ENCODE data around the gene LRFN2. TPM values are rescaled to one million over a fixed set of nuclear protein-coding genes. Genes with fewer than 3 reads are reported as not detected.

LRFN2 gene
- total RNA-seq, 2 experiments from 2014 or later = not detected

DNA sequence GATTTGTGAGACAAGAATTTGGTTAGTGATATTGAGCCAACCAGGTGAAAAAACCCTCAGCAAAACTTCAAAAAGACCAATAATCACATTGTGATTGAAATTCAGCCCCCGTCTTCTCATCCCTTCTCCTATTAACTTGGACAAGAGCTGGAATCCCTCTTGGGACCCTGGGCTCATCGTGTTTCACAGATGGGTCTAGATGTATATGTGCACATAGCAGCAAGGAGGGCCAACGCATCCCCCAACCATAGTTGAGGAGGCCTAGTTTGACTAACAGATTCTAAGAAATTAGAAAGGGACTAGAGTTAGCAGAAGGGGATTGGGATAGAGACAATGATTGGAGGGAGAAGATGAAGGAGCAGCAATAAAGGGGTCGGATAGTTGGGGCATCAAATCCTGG, 19.8 kb upstream of the LRFN2 start:
- TF ChIP-seq, protein P1, sequence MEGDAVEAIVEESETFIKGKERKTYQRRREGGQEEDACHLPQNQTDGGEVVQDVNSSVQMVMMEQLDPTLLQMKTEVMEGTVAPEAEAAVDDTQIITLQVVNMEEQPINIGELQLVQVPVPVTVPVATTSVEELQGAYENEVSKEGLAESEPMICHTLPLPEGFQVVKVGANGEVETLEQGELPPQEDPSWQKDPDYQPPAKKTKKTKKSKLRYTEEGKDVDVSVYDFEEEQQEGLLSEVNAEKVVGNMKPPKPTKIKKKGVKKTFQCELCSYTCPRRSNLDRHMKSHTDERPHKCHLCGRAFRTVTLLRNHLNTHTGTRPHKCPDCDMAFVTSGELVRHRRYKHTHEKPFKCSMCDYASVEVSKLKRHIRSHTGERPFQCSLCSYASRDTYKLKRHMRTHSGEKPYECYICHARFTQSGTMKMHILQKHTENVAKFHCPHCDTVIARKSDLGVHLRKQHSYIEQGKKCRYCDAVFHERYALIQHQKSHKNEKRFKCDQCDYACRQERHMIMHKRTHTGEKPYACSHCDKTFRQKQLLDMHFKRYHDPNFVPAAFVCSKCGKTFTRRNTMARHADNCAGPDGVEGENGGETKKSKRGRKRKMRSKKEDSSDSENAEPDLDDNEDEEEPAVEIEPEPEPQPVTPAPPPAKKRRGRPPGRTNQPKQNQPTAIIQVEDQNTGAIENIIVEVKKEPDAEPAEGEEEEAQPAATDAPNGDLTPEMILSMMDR (IDR thresholded peaks at IDR 0.05) = no peak
- Mint-ChIP-seq H3K4me3 (no peak overlapping the region), H3K36me3 (ENCODE audit: low read depth) (no peaks in the 10 kb centered on the region), H3K27me3 (peaks cover 39% of the 10 kb centered on the region), H3K27ac (no peak overlapping the region), H3K9me3 (no peaks in the 10 kb centered on the region), H3K4me1 (ENCODE audit: low read depth) (no peaks in the 10 kb centered on the region)
- H3K9me3 ChIP-seq (ENCODE audit: control insufficient read depth in 1 of 2, insufficient read depth in 1 of 2, low read length in 2 of 2) = no peaks in the 10 kb centered on the region
- intact Hi-C loops (cut with DNase I, micrococcal nuclease) = no loop called here
- POLR2A ChIA-PET = interaction anchor here (0.6 kb wide), 1 partner anchor 185 kb away, joined by 3 read pairs; no protein-coding TSS in a partner anchor
- CTCF ChIA-PET = no interaction called here
- DNase-seq (no peak), ATAC-seq (ENCODE audit: poor library complexity) (no peak)
- H3K27me3 ChIP-seq (ENCODE audit: control insufficient read depth in 1 of 2, insufficient read depth in 2 of 2, low read length in 2 of 2) = peaks cover 8 to 15% of the 10 kb centered on the region in 2 experiments
- no peaks in the 10 kb centered on the region for H3K36me3 ChIP-seq (ENCODE audit: insufficient read depth, low read length)
- no peaks in the 10 kb centered on the region for H3K4me1 ChIP-seq (ENCODE audit: insufficient read depth, low read length)
- H3K4me3 ChIP-seq (ENCODE audit: low read length) = no peak overlapping the region
- no peak overlapping the region for H3K27ac ChIP-seq (ENCODE audit: low read depth in 1 of 2, low read length in 2 of 2)

GRCh38 chr6:40606526-40606925, 19.4 kb upstream of the LRFN2 start:
- POLR2A ChIA-PET = interaction anchor here (0.6 kb wide), 1 partner anchor 185 kb away, joined by 3 read pairs; no protein-coding TSS in a partner anchor
- CTCF ChIA-PET = no interaction called here

GRCh38 chr6:40604082-40604481, 16.9 kb upstream of the LRFN2 start:
- Histone ChIP-seq H3K4me1 (ENCODE audit: insufficient read depth, low read length) (no peaks in the 10 kb centered on the region), H3K27me3 (ENCODE audit: control insufficient read depth in 1 of 2, insufficient read depth in 2 of 2, low read length in 2 of 2) (peaks cover 15 to 22% of the 10 kb centered on the region in 2 experiments), H3K9me3 (ENCODE audit: control insufficient read depth in 1 of 2, insufficient read depth in 1 of 2, low read length in 2 of 2) (peaks cover 0 to 6% of the 10 kb centered on the region in 2 experiments), H3K27ac (ENCODE audit: low read depth in 1 of 2, low read length in 2 of 2) (no peak overlapping the region), H3K36me3 (ENCODE audit: insufficient read depth, low read length) (no peaks in the 10 kb centered on the region), H3K4me3 (ENCODE audit: low read length) (no peak overlapping the region)
- no peak overlapping the region for H3K4me3 Mint-ChIP-seq
- ATAC-seq (ENCODE audit: poor library complexity) (no peak), DNase-seq (no peak)
- peaks cover 54% of the 10 kb centered on the region for H3K27me3 Mint-ChIP-seq
- H3K4me1 Mint-ChIP-seq (ENCODE audit: low read depth) = no peaks in the 10 kb centered on the region
- no peaks in the 10 kb centered on the region for H3K36me3 Mint-ChIP-seq (ENCODE audit: low read depth)
- H3K27ac Mint-ChIP-seq = no peak overlapping the region
- H3K9me3 Mint-ChIP-seq = no peaks in the 10 kb centered on the region
- ChIA-PET POLR2A (no interaction called here), CTCF (no interaction called here)
- intact Hi-C loops (cut with DNase I, micrococcal nuclease) = no loop called here
- TF ChIP-seq, protein P1 (IDR thresholded peaks at IDR 0.05) = no peak

More at GRCh38 chr6:40606526-40606925, 19.4 kb upstream of the LRFN2 start:
- no peak overlapping the region for H3K4me3 ChIP-seq (ENCODE audit: low read length)
- H3K9me3 Mint-ChIP-seq = no peaks in the 10 kb centered on the region
- ATAC-seq (ENCODE audit: poor library complexity) (no peak), DNase-seq (no peak)
- no peaks in the 10 kb centered on the region for H3K36me3 Mint-ChIP-seq (ENCODE audit: low read depth)
- no peak overlapping the region for H3K4me3 Mint-ChIP-seq
- intact Hi-C loops (cut with DNase I, micrococcal nuclease) = no loop called here
- H3K36me3 ChIP-seq (ENCODE audit: insufficient read depth, low read length) = no peaks in the 10 kb centered on the region
- no peak overlapping the region for H3K27ac ChIP-seq (ENCODE audit: low read depth in 1 of 2, low read length in 2 of 2)
- peaks cover 44% of the 10 kb centered on the region for H3K27me3 Mint-ChIP-seq
- TF ChIP-seq, protein P1 (IDR thresholded peaks at IDR 0.05) = no peak
- no peaks in the 10 kb centered on the region for H3K4me1 ChIP-seq (ENCODE audit: insufficient read depth, low read length)
- H3K9me3 ChIP-seq (ENCODE audit: control insufficient read depth in 1 of 2, insufficient read depth in 1 of 2, low read length in 2 of 2) = no peaks in the 10 kb centered on the region
- H3K27me3 ChIP-seq (ENCODE audit: control insufficient read depth in 1 of 2, insufficient read depth in 2 of 2, low read length in 2 of 2) = peaks cover 5 to 16% of the 10 kb centered on the region in 2 experiments
- no peaks in the 10 kb centered on the region for H3K4me1 Mint-ChIP-seq (ENCODE audit: low read depth)
- no peak overlapping the region for H3K27ac Mint-ChIP-seq
